Loucy (cell line): ENCODE data around the gene YAP1.

Source experiments
- H2AFZ ChIP-seq: fragments of 200-600 bp; sonication (generic); 2 replicates; pipeline ENCODE4 v1.6.0; 2016; ENCODE audit warnings: antibody characterized with exemption, mild to moderate bottlenecking, low read length, moderate library complexity
- H3F3A ChIP-seq: fragments of 200-600 bp; 2 replicates; pipeline ENCODE4 v1.6.0; 2016; ENCODE audit warnings: antibody characterized with exemption, low read depth, mild to moderate bottlenecking
- H3K27me3 ChIP-seq: fragments of 200-600 bp; sonication (generic); 2 replicates; pipeline ENCODE4 v1.6.1; 2014; ENCODE audit warnings: low read length, mild to moderate bottlenecking; ENCODE audit not compliant: insufficient read depth, poor library complexity, severe bottlenecking
- H3K36me3 ChIP-seq: fragments of 200-600 bp; sonication (generic); 2 replicates; pipeline ENCODE4 v1.6.1; 2016; ENCODE audit warnings: low read length; ENCODE audit not compliant: insufficient read depth
- H3K4me1 ChIP-seq: fragments of 200-600 bp; sonication (generic); 2 replicates; pipeline ENCODE4 v1.5.1; 2014; ENCODE audit warnings: low read length, mild to moderate bottlenecking; ENCODE audit not compliant: insufficient read depth, poor library complexity, severe bottlenecking
- H3K4me2 ChIP-seq: fragments of 200-600 bp; sonication (generic); 2 replicates; pipeline ENCODE4 v1.6.0; 2014; ENCODE audit warnings: antibody characterized with exemption, low read length, low read depth, mild to moderate bottlenecking; ENCODE audit not compliant: poor library complexity, severe bottlenecking
- H3K4me3 ChIP-seq: fragments of 200-600 bp; sonication (generic); 2 replicates; pipeline ENCODE4 v1.5.1; 2014; ENCODE audit warnings: low read length, mild to moderate bottlenecking, mixed read lengths; ENCODE audit not compliant: poor library complexity, severe bottlenecking
- H3K79me2 ChIP-seq: fragments of 200-600 bp; sonication (generic); 2 replicates; pipeline ENCODE4 v1.6.1; 2014; ENCODE audit warnings: low read length; ENCODE audit not compliant: insufficient read depth
- H3K9ac ChIP-seq: fragments of 200-600 bp; sonication (generic); 2 replicates; pipeline ENCODE4 v1.6.0; 2014; ENCODE audit warnings: mild to moderate bottlenecking, low read depth, low read length, moderate library complexity; ENCODE audit not compliant: poor library complexity, severe bottlenecking
- H3K9me2 ChIP-seq: fragments of 200-600 bp; sonication (generic); replicated peaks from 2 replicates; pipeline ENCODE4 v1.6.1; 2016; ENCODE audit warnings: low read depth, low read length, mixed read lengths
- H3K9me3 ChIP-seq: fragments of 200-600 bp; sonication (generic); 2 replicates; pipeline ENCODE4 v1.6.1; 2014; ENCODE audit warnings: mild to moderate bottlenecking, antibody characterized with exemption, low read length, low read depth; ENCODE audit not compliant: insufficient read depth
- H4K20me1 ChIP-seq: fragments of 200-600 bp; sonication (generic); 2 replicates; pipeline ENCODE4 v1.6.0; 2014; ENCODE audit warnings: antibody characterized with exemption, low read length, mild to moderate bottlenecking; ENCODE audit not compliant: insufficient read depth, poor library complexity, severe bottlenecking
- CTCF ChIP-seq: fragments of 200-600 bp; sonication (generic); conservative IDR thresholded peaks from 2 replicates; pipeline ENCODE4 v1.5.1; 2014; ENCODE audit warnings: mild to moderate bottlenecking, antibody characterized with exemption, low read length
- EZH2phosphoT487 ChIP-seq: fragments of 200-600 bp; IDR thresholded peaks from 2 replicates; pipeline ENCODE4 v1.6.1; 2018; ENCODE audit warnings: antibody characterized with exemption, mild to moderate bottlenecking, moderate library complexity, borderline replicate concordance

YAP1 gene

GRCh38 chr11:102143867-102144266 is 33.6 kb downstream of the YAP1 start:
- H3K4me3 ChIP-seq: no peak overlapping the region
- no peaks in the 10 kb centered on the region for H3F3A ChIP-seq
- H3K4me1 ChIP-seq: no peaks in the 10 kb centered on the region

GRCh38 chr11:102144357-102145355 is 34.4 kb downstream of the YAP1 start:
- no peaks in the 10 kb centered on the region for H3K36me3 ChIP-seq
- H3K4me3 ChIP-seq: no peak overlapping the region
- H3K9me2 ChIP-seq: no peaks in the 10 kb centered on the region
- peaks cover 8% of the 10 kb centered on the region for H3K27me3 ChIP-seq
- H3K9me3 ChIP-seq: no peaks in the 10 kb centered on the region
- no peaks in the 10 kb centered on the region for H3K79me2 ChIP-seq
- no peaks in the 10 kb centered on the region for H4K20me1 ChIP-seq
- H3K4me2 ChIP-seq: no peak overlapping the region
- H3K9ac ChIP-seq: no peak overlapping the region
- TF ChIP-seq CTCF: no peak
- no peak for TF ChIP-seq EZH2phosphoT487
- H2AFZ ChIP-seq: no peak overlapping the region
- H3K4me1 ChIP-seq: no peaks in the 10 kb centered on the region
- no peaks in the 10 kb centered on the region for H3F3A ChIP-seq

More at GRCh38 chr11:102143867-102144266, 33.6 kb downstream of the YAP1 start:
- H3K9me2 ChIP-seq: no peaks in the 10 kb centered on the region
- no peaks in the 10 kb centered on the region for H3K9me3 ChIP-seq
- no peaks in the 10 kb centered on the region for H3K79me2 ChIP-seq
- peaks cover 8% of the 10 kb centered on the region for H3K27me3 ChIP-seq
- H3K36me3 ChIP-seq: no peaks in the 10 kb centered on the region
- no peak for TF ChIP-seq CTCF
- no peak for TF ChIP-seq EZH2phosphoT487
- no peak overlapping the region for H3K4me2 ChIP-seq
- H4K20me1 ChIP-seq: no peaks in the 10 kb centered on the region
- no peak overlapping the region for H2AFZ ChIP-seq
- H3K9ac ChIP-seq: no peak overlapping the region

DNA sequence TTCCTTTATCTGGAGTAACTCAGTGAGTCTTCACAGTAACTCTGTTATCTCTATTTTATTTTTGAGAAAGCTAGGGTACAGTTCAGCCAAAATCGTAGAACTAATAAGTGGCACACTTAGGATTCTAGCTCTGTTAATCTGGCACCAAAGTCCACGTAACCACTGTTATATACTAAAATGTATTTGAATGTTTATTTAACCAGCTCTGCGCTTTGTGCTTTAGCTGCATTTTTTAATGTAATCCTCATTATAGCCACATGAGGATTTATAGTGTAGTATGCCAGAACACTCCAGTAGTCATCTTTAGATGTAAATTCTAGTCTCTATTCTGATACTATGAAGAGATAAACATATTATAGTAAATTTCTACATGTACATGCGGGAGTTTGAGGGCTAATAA is 36.8 kb downstream of the YAP1 start:
- Histone ChIP-seq H2AFZ (no peak overlapping the region), H3K4me3 (no peak overlapping the region), H3K9me2 (no peaks in the 10 kb centered on the region), H3K9me3 (no peaks in the 10 kb centered on the region), H3K9ac (no peak overlapping the region), H3K27me3 (peaks cover 5% of the 10 kb centered on the region), H3K79me2 (no peaks in the 10 kb centered on the region), H3F3A (no peaks in the 10 kb centered on the region), H3K4me1 (no peaks in the 10 kb centered on the region), H4K20me1 (no peaks in the 10 kb centered on the region), H3K36me3 (no peaks in the 10 kb centered on the region), H3K4me2 (no peak overlapping the region)
- TF ChIP-seq EZH2phosphoT487 (no peak), CTCF (no peak)
